ENCODE data around the gene BCL2. TPM values are rescaled to one million over a fixed set of nuclear protein-coding genes. Genes with fewer than 3 reads are reported as not detected.

The BCL2 gene
- total RNA-seq, 1 donor from 2014 or later = 9.3 TPM

DNA sequence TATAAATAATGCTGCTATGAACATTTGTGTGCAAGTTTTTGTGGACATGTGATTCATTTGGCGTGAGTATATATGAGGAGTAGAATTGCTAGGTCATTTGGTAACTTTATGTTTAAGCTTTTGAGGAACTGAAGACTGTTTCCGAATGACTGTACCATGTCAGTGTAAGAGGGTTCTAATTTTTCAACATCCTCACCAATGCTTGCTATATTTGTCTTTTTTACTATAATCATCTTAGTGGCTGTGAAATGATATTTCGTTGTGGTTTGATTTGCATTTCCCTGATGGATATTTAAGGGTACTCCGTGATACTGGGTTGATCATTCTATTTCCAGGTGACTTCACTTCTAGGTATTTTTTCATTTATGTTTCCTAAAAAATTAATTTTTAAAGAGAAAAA is 241.1 kb downstream of the BCL2 start:
- peaks cover 16% of the 10 kb centered on the region for H3K9me3 Mint-ChIP-seq
- H3K36me3 Mint-ChIP-seq = peaks cover 5% of the 10 kb centered on the region
- no peak overlapping the region for H3K4me3 Mint-ChIP-seq
- H3K27ac Mint-ChIP-seq = no peak overlapping the region
- H3K4me1 Mint-ChIP-seq = peaks cover 16% of the 10 kb centered on the region
- H3K27me3 Mint-ChIP-seq (ENCODE audit: low read depth) = no peaks in the 10 kb centered on the region
- TF ChIP-seq, protein P1, sequence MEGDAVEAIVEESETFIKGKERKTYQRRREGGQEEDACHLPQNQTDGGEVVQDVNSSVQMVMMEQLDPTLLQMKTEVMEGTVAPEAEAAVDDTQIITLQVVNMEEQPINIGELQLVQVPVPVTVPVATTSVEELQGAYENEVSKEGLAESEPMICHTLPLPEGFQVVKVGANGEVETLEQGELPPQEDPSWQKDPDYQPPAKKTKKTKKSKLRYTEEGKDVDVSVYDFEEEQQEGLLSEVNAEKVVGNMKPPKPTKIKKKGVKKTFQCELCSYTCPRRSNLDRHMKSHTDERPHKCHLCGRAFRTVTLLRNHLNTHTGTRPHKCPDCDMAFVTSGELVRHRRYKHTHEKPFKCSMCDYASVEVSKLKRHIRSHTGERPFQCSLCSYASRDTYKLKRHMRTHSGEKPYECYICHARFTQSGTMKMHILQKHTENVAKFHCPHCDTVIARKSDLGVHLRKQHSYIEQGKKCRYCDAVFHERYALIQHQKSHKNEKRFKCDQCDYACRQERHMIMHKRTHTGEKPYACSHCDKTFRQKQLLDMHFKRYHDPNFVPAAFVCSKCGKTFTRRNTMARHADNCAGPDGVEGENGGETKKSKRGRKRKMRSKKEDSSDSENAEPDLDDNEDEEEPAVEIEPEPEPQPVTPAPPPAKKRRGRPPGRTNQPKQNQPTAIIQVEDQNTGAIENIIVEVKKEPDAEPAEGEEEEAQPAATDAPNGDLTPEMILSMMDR (IDR thresholded peaks at IDR 0.05; ENCODE audit: unreplicated experiment) = no peak
- no peak for DNase-seq (ENCODE audit: low spot score in 2 of 2, unreplicated experiment in 2 of 2)

DNA sequence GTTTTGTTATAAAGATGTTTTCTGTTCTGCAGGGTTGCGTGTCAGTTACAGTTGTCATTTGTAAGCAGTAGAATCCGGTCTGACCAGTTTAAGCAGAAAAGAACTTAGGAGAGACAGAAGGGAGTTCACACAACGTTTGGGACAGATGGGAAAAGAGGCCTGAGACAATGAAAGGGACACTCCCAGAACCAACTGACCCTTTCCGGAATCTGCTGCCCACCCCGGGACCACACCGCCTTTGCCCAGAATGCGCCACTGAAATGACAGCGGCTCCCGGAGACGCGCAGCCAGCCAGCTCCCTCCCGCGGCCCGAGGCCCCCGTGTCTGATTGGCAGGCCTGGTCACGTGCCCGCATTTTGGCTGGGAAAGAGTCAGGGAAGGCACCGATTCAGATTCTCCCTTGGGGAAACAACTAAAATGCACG is 244.6 kb downstream of the BCL2 start:
- peaks cover 32% of the 10 kb centered on the region for H3K4me1 Mint-ChIP-seq
- peaks cover 14% of the 10 kb centered on the region for H3K9me3 Mint-ChIP-seq
- peak overlapping the region; percentile 95 for H3K27ac Mint-ChIP-seq
- H3K4me3 Mint-ChIP-seq = peak overlapping the region; percentile 69
- DNase-seq (ENCODE audit: low spot score in 2 of 2, unreplicated experiment in 2 of 2) = peak; percentile 61 to 80
- TF ChIP-seq, protein P1 (IDR thresholded peaks at IDR 0.05; ENCODE audit: unreplicated experiment) = no peak
- no peaks in the 10 kb centered on the region for H3K27me3 Mint-ChIP-seq (ENCODE audit: low read depth)
- H3K36me3 Mint-ChIP-seq = peaks cover 3% of the 10 kb centered on the region

DNA sequence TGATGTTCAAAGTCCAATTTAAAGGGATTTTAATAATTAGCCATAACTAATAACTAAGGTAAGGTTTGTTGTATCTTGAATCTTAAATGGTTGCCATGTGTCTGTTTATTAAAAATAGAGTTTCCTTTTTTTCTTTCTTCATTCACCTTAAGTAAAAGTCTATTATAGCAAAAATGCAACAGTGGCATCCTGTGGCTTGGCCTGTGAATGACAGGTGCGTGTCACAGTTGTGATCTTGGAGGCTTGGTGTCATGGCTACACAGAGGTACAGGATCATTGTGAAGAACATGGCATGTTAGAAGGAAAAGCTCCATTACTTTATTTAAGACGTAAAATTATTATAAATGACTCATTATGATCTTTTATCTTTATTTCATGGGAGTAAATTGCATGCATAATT is 246.1 kb downstream of the BCL2 start:
- no peak for DNase-seq (ENCODE audit: low spot score in 2 of 2, unreplicated experiment in 2 of 2)
- Mint-ChIP-seq H3K4me3 (no peak overlapping the region), H3K9me3 (peaks cover 5% of the 10 kb centered on the region), H3K27me3 (ENCODE audit: low read depth) (no peaks in the 10 kb centered on the region), H3K27ac (no peak overlapping the region), H3K36me3 (no peaks in the 10 kb centered on the region), H3K4me1 (peaks cover 32% of the 10 kb centered on the region)
- TF ChIP-seq, protein P1 (IDR thresholded peaks at IDR 0.05; ENCODE audit: unreplicated experiment) = no peak

Other genes starting within 250 kb of the BCL2 start
- gene KDSR, start 47.4 kb upstream of the BCL2 start, total RNA-seq = 47.0 to 52.8 TPM (median 52.3 TPM) in 3 replicates
- 41.4 to 43.8 TPM (median 43.3 TPM) in 3 replicates for gene VPS4B, start 102.7 kb upstream of the BCL2 start, total RNA-seq
- 0.13 to 0.22 TPM (median 0.18 TPM) in 3 replicates for gene SERPINB5, start 157.2 kb upstream of the BCL2 start, total RNA-seq
- gene SERPINB12, start 222.6 kb upstream of the BCL2 start, total RNA-seq = not detected in 3 replicates

Measured in mesothelial cell of epicardium (in vitro differentiated cells).